NB4 (cell line): ENCODE measurements around the gene SYS1.

Experiments used
- MYC ChIP-seq: IDR thresholded peaks from 2 replicates; pipeline ENCODE4 v1.6.1; 2011; ENCODE audit warnings: low read depth, low read length
- POLR2A ChIP-seq: IDR thresholded peaks from 2 replicates; pipeline ENCODE4 v1.6.1; 2011; ENCODE audit warnings: mild to moderate bottlenecking; ENCODE audit not compliant: insufficient read length; ENCODE audit errors: extremely low read depth
- TF ChIP-seq, protein P1 (sequence below): IDR thresholded peaks from one replicate; pipeline ENCODE4 v1.5.1; 2012; ENCODE audit warnings: low read depth, low read length
- TF ChIP-seq, protein P2 (sequence below): IDR thresholded peaks from 2 replicates; pipeline ENCODE4 v1.6.1; 2011; ENCODE audit warnings: low read depth, low read length

DNA sequence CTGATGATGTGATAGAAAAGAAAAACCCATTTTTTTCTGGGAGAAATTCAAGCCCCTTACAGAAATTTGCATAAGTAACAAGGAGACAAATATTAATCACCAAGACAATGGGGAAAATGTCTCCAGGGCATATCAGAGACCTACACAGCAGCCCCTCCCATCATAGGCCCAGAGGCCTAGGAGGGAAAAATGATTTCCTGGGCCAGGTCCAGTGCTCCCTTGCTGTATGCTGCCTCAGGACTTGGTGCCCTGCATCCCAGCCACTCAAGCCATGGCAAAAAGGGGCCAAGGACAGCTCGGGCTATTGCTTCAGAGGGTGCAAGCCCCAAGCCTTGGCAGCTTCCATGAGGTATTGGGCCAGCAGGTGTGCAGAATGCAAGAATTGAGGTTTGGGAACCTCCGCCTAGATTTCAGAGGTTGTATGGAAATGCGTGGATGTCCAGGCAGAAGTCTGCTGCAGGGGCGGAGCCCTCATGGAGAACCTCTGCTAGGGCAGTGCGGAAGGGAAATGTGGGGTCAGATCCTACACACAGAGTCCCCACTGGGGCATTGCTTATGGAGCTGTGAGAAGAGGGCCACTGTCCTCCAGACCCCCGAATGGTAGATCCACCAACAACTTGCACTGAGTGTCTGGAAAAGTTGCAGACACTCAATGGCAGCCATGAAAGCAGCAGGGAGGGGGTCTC lies 37.5 kb downstream of the SYS1 start:
- TF ChIP-seq, protein P1, sequence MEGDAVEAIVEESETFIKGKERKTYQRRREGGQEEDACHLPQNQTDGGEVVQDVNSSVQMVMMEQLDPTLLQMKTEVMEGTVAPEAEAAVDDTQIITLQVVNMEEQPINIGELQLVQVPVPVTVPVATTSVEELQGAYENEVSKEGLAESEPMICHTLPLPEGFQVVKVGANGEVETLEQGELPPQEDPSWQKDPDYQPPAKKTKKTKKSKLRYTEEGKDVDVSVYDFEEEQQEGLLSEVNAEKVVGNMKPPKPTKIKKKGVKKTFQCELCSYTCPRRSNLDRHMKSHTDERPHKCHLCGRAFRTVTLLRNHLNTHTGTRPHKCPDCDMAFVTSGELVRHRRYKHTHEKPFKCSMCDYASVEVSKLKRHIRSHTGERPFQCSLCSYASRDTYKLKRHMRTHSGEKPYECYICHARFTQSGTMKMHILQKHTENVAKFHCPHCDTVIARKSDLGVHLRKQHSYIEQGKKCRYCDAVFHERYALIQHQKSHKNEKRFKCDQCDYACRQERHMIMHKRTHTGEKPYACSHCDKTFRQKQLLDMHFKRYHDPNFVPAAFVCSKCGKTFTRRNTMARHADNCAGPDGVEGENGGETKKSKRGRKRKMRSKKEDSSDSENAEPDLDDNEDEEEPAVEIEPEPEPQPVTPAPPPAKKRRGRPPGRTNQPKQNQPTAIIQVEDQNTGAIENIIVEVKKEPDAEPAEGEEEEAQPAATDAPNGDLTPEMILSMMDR: no peak
- TF ChIP-seq MYC (no peak), POLR2A (no peak)
- TF ChIP-seq, protein P2, sequence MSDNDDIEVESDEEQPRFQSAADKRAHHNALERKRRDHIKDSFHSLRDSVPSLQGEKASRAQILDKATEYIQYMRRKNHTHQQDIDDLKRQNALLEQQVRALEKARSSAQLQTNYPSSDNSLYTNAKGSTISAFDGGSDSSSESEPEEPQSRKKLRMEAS: no peak
